ENCODE data around the gene KCNT2.
A peak's percentile ranks its signal among the peaks of the same experiment; 100 is the strongest.

KCNT2 gene

DNA sequence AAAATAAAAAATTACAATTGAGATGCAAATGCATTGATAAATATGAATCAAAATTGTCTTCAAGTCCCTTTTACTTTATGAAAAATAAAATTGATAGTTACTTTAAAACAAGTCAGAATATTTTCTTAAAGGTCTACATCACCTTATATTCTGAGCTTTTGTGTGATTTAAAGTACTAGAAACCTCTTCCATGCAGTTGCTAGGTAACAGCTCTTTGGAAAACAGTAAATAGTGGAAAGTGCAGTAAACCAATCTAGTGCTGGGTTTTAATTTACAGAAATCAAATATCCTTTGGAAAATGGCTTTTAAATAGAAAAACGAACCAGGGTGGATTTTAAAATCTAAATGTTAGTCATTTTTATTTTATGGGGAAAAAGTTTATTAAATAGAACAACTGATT is 227.9 kb downstream of the KCNT2 start:
- peak in 1 of 2 experiments; percentile 25 for DNase-seq (ENCODE audit: low spot score in 2 of 2)
- Histone ChIP-seq H3K36me3 (replicated peaks) (no peaks in the 10 kb centered on the region), H3K9me3 (no peaks in the 10 kb centered on the region), H3K27me3 (ENCODE audit: low read depth) (no peaks in the 10 kb centered on the region), H3K4me3 (no peak overlapping the region), H3K4me1 (peaks cover 5% of the 10 kb centered on the region)
- in situ Hi-C loops (cut with MboI; ENCODE audit: low sequenced_read_pairs) = no loop called here

- Histone ChIP-seq H3K9me3 (no peaks in the 10 kb centered on the region), H3K4me1 (peaks cover 9% of the 10 kb centered on the region), H3K27me3 (ENCODE audit: low read depth) (no peaks in the 10 kb centered on the region), H3K4me3 (no peak overlapping the region), H3K36me3 (replicated peaks) (no peaks in the 10 kb centered on the region)
- no peak for DNase-seq (ENCODE audit: low spot score in 2 of 2)
- in situ Hi-C loops (cut with MboI; ENCODE audit: low sequenced_read_pairs) = no loop called here
Observed at GRCh38 chr1:196377811-196378210, 230.4 kb downstream of the KCNT2 start.

DNA sequence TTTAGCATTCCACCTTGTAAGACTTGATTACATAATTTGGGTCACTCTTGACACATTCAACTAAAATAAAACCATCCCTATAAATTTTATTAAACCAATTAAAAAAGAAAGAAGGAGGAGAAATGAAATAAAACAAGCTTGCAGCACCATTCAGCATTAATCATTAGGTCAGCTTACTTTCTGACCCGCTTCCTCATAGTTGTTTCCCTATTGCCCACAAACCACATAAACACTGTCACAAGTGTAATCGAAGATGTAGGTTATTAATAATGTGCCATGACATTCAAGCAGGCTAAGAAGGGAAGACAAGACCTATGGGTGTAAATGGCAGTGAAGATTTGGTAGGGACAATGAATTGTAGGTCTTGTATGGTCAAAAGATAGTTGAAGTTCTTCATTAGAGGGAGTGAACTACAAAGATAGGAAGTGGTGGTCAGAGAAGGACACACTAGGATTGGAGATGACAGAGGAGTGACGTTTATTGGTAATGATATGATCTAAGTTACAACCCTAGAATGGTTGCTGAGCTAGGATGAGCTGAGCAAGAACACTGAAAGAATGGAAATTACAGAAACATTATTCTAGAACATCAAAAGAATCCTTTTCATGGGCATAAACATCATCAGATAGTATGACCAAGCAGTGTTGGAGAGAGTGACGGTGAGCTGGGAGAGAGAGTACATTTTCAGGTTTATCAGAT is 231.5 kb downstream of the KCNT2 start:
- in situ Hi-C loops (cut with MboI; ENCODE audit: low sequenced_read_pairs) = no loop called here
- H3K36me3 ChIP-seq (replicated peaks) = no peaks in the 10 kb centered on the region
- no peaks in the 10 kb centered on the region for H3K27me3 ChIP-seq (ENCODE audit: low read depth)
- no peak for DNase-seq (ENCODE audit: low spot score in 2 of 2)
- peaks cover 9% of the 10 kb centered on the region for H3K4me1 ChIP-seq
- no peak overlapping the region for H3K4me3 ChIP-seq
- H3K9me3 ChIP-seq = no peaks in the 10 kb centered on the region

- in situ Hi-C loops (cut with MboI; ENCODE audit: low sequenced_read_pairs) = no loop called here
- Histone ChIP-seq H3K27me3 (ENCODE audit: low read depth) (no peaks in the 10 kb centered on the region), H3K4me1 (peaks cover 3% of the 10 kb centered on the region)
Observed at GRCh38 chr1:196373798-196374197, 234.4 kb downstream of the KCNT2 start.

DNA sequence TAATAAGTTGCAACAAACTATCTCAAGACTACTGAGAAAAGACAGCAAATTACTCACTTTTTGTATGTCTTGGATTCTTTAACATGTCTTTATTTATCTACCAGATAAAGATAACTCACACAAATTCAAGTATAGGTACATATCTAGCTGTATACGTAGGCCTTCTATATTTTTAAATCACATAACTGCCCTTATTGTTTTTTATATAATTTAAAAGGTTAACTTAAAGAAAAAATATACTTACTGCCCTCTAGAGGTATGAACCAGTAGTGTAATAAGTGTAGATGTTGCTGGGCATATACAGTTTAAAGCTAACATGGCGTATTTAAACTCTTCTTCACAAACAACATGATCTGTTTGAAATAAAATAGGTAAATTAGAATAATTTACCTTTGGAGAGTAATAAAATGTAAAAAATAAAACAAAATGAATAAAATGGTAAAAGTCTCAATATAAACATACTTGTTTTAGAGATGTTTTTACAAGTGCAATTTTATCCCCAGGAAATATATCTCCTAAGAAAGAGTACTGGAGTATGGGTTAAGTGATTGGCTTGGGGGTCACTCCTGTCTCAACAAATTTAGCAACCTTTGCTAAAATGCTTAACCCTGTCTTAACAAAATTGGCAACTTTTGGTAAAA is 235.2 kb downstream of the KCNT2 start:
- in situ Hi-C loops (cut with MboI; ENCODE audit: low sequenced_read_pairs) = no loop called here
- Histone ChIP-seq H3K4me1 (peaks cover 3% of the 10 kb centered on the region), H3K9me3 (no peaks in the 10 kb centered on the region), H3K27me3 (ENCODE audit: low read depth) (no peaks in the 10 kb centered on the region), H3K4me3 (no peak overlapping the region), H3K36me3 (replicated peaks) (no peaks in the 10 kb centered on the region)
- peak in 1 of 2 experiments; percentile 34 for DNase-seq (ENCODE audit: low spot score in 2 of 2)

More at GRCh38 chr1:196373798-196374197, 234.4 kb downstream of the KCNT2 start:
- H3K9me3 ChIP-seq = no peaks in the 10 kb centered on the region
- no peak overlapping the region for H3K4me3 ChIP-seq
- no peaks in the 10 kb centered on the region for H3K36me3 ChIP-seq (replicated peaks)
- DNase-seq (ENCODE audit: low spot score in 2 of 2) = peak in 1 of 2 experiments; percentile 19

GRCh38 chr1:196367838-196368237 is 240.4 kb downstream of the KCNT2 start:
- no peaks in the 10 kb centered on the region for H3K27me3 ChIP-seq (ENCODE audit: low read depth)
- no peak overlapping the region for H3K4me3 ChIP-seq
- H3K9me3 ChIP-seq = no peaks in the 10 kb centered on the region
- DNase-seq (ENCODE audit: low spot score in 2 of 2) = no peak
- peaks cover 3% of the 10 kb centered on the region; the same call in 1 of the 2 replicates for H3K4me1 ChIP-seq
- no peaks in the 10 kb centered on the region for H3K36me3 ChIP-seq (replicated peaks)
- in situ Hi-C loops (cut with MboI; ENCODE audit: low sequenced_read_pairs) = no loop called here

DNA sequence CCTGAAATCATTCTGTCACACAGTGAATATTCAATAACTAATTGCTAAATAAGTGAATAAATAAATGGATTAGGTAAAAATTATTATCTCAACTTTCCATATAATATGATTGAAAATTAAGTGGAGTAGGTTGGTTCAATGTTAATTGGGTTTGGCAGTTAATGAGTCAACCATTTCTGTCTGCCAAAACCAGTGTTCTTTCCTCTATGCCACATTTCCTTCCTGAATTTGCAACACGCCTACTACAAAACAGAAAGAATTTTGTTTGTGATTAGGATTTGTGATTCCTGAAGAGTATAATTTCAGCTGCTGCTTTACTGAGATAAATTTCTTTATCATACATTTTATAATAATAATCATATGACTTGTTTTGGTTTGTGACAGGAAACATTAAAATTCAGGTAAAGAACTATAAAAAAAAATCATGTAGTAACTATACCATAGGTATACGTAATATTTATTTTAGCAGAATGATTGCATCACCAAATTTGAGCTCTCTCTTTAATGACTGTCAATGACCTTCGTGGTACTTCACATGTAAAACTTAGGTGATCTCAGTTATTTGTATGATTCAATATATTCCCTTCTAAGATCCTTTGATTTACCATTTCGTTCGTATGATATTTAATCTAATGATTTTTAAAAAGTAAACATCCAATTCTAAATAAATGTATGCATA is 241.3 kb downstream of the KCNT2 start:
- DNase-seq (ENCODE audit: low spot score in 2 of 2) = no peak
- Histone ChIP-seq H3K4me1 (peaks cover 3% of the 10 kb centered on the region; the same call in 1 of the 2 replicates), H3K4me3 (no peak overlapping the region), H3K36me3 (replicated peaks) (no peaks in the 10 kb centered on the region), H3K9me3 (no peaks in the 10 kb centered on the region), H3K27me3 (ENCODE audit: low read depth) (no peaks in the 10 kb centered on the region)
- in situ Hi-C loops (cut with MboI; ENCODE audit: low sequenced_read_pairs) = no loop called here

- no peak for DNase-seq (ENCODE audit: low spot score in 2 of 2)
- in situ Hi-C loops (cut with MboI; ENCODE audit: low sequenced_read_pairs) = no loop called here
Observed at GRCh38 chr1:196361112-196361714, 247.0 kb downstream of the KCNT2 start.

GRCh38 chr1:196357913-196358312 is 250.3 kb downstream of the KCNT2 start:
- DNase-seq (ENCODE audit: low spot score in 2 of 2) = no peak
- H3K36me3 ChIP-seq (replicated peaks) = no peaks in the 10 kb centered on the region
- no peaks in the 10 kb centered on the region for H3K27me3 ChIP-seq (ENCODE audit: low read depth)
- H3K9me3 ChIP-seq = no peaks in the 10 kb centered on the region
- in situ Hi-C loops (cut with MboI; ENCODE audit: low sequenced_read_pairs) = no loop called here
- no peaks in the 10 kb centered on the region; the same call in 1 of the 2 replicates for H3K4me1 ChIP-seq
- no peak overlapping the region for H3K4me3 ChIP-seq

More at GRCh38 chr1:196361112-196361714, 247.0 kb downstream of the KCNT2 start:
- Histone ChIP-seq H3K27me3 (ENCODE audit: low read depth) (no peaks in the 10 kb centered on the region), H3K4me1 (peaks cover 3% of the 10 kb centered on the region; the same call in 1 of the 2 replicates), H3K36me3 (replicated peaks) (no peaks in the 10 kb centered on the region), H3K4me3 (no peak overlapping the region), H3K9me3 (no peaks in the 10 kb centered on the region)

DNA sequence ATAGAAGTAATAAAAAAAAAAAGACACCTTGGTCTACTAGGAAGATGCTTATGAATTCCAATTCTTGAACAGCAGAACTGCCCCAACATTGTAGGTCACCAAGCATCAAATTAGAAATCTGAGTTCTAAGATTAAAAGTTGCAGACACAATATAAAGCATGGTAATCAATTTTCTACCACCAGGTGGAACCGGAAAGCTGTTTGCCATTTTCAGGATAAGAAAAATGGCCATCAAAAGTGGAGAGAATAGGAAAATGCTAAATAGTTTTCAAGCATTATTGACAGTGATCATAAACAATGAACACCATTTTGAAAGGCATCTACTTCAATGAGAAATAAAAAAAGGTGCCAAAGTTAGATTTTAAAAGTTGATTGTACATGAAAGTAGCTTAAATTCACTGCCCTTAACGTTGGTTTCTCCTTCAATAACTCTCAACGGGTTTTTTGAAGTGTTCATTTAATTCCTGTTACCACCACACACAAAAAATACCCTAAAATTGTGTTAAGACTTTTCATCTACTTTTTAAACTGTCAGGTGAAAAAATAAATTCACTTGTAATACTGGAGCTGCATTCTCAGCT is 252.9 kb downstream of the KCNT2 start:
- Histone ChIP-seq H3K27me3 (ENCODE audit: low read depth) (no peaks in the 10 kb centered on the region), H3K4me1 (no peaks in the 10 kb centered on the region; the same call in 1 of the 2 replicates), H3K36me3 (replicated peaks) (no peaks in the 10 kb centered on the region), H3K9me3 (no peaks in the 10 kb centered on the region), H3K4me3 (no peak overlapping the region)
- in situ Hi-C loops (cut with MboI; ENCODE audit: low sequenced_read_pairs) = no loop called here
- DNase-seq (ENCODE audit: low spot score in 2 of 2) = no peak

DNA sequence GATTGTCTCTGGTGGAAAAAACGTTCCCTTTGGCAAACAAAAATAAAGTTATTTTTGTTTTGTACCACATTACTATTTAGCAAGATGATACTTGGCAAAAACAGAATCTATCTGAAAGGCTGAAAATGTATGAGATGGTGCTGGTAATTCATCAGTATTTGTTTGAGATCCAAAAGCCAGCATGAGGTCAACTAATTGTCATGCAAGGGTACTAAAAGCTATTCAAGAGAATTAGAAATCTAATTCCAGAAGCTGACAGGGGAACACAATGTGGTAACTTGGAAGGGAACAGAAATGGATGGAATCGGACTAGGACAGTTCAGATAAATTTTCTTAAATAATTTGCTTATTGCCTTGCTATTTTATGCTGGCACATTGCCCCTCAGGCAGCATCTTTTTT is 263.8 kb downstream of the KCNT2 start:
- H3K4me3 ChIP-seq = no peak overlapping the region
- no peaks in the 10 kb centered on the region for H3K27me3 ChIP-seq (ENCODE audit: low read depth)
- H3K9me3 ChIP-seq = no peaks in the 10 kb centered on the region
- in situ Hi-C loops (cut with MboI; ENCODE audit: low sequenced_read_pairs) = no loop called here
- DNase-seq (ENCODE audit: low spot score in 2 of 2) = peak in 1 of 2 experiments; percentile 52
- H3K4me1 ChIP-seq = peaks cover 30% of the 10 kb centered on the region
- H3K36me3 ChIP-seq (replicated peaks) = no peaks in the 10 kb centered on the region

- no peak for DNase-seq (ENCODE audit: low spot score in 2 of 2)
- Histone ChIP-seq H3K27me3 (ENCODE audit: low read depth) (no peaks in the 10 kb centered on the region), H3K4me3 (no peak overlapping the region), H3K4me1 (no peaks in the 10 kb centered on the region), H3K36me3 (replicated peaks) (no peaks in the 10 kb centered on the region), H3K9me3 (no peaks in the 10 kb centered on the region)
- in situ Hi-C loops (cut with MboI; ENCODE audit: low sequenced_read_pairs) = loop anchor here (25.0 kb wide), 1 partner anchor 338 kb away; the partner anchor contains the start of gene CFH
Observed at GRCh38 chr1:196324345-196324744, 283.9 kb downstream of the KCNT2 start.

GRCh38 chr1:196323869-196324268 is 284.4 kb downstream of the KCNT2 start:
- H3K27me3 ChIP-seq (ENCODE audit: low read depth) = no peaks in the 10 kb centered on the region
- no peaks in the 10 kb centered on the region for H3K4me1 ChIP-seq
- H3K4me3 ChIP-seq = no peak overlapping the region
- H3K9me3 ChIP-seq = no peaks in the 10 kb centered on the region
- in situ Hi-C loops (cut with MboI; ENCODE audit: low sequenced_read_pairs) = loop anchor here (25.0 kb wide), 1 partner anchor 338 kb away; the partner anchor contains the start of gene CFH
- H3K36me3 ChIP-seq (replicated peaks) = no peaks in the 10 kb centered on the region
- DNase-seq (ENCODE audit: low spot score in 2 of 2) = no peak
